Measurements from ENCODE around the gene FAM180B.
"Not testable (repeated sequence)": the region's sequence is repeated elsewhere in the genome, so short reads cannot be mapped to it uniquely, and the experiment has no call there.

Gene FAM180B, protein sequence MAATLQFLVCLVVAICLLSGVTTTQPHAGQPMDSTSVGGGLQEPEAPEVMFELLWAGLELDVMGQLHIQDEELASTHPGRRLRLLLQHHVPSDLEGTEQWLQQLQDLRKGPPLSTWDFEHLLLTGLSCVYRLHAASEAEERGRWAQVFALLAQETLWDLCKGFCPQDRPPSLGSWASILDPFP

DNA sequence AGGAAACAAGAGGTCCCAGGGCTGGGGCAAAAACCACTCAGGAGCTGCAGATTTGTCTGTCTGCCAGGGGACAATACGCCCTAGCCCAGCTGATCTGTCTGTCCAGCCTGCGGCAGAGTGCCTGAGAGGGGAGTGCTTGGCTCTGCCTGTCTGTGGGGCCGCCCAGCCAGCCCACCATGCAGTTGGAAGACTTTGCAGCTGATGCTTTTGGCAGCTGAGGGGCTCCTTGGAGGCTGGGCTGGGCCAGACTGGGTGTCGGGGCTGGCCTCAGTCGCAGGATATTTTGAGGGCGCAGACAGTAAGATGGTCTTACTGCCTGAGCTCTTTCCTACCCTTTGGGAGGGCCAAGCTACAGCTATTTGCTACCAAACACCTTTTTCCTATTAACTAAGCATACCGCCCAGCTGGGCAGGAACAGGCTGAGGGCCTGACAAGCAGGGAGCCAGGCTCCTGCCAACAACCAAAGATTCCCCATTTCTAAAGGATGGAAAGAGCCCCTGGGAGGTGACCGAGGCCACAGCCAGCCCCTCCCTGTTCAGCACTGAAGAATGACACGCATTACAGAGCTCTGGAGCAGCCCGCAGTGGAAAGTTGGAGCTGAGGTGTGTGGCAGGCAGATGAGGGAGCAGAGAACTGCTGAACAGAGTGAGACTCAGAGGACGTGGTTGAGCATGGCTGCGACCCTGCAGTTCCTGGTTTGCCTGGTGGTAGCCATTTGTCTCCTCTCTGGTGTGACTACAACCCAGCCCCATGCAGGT, at the start of gene FAM180B:
Gene FAM180B, plus strand, starts transcription at position 581 of the 758 bp plus-strand sequence. Its CDS starts 91 bp downstream, at position 672.
- no peak for DNase-seq (ENCODE audit: low read depth)

DNA sequence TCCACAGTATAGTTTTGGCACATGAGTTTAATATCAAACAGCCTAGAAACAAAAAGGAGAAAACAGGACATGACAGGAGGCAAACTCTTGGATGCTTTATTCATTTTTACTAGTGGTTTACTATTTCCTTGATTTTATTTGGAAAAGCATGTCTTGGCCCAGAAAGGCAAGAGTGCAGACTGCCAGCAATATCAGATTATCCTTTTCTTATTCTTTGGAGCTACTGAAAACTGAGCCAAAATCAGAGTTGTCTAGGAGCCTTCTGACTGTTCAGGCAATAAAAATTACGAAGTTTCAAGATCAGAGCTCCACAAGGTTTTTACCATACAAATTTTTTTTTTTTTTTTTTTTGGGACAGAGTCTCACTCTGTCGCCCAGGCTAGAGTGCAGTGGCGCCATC, 49.6 kb upstream of the FAM180B start:
- DNase-seq (ENCODE audit: low read depth): no peak

DNA sequence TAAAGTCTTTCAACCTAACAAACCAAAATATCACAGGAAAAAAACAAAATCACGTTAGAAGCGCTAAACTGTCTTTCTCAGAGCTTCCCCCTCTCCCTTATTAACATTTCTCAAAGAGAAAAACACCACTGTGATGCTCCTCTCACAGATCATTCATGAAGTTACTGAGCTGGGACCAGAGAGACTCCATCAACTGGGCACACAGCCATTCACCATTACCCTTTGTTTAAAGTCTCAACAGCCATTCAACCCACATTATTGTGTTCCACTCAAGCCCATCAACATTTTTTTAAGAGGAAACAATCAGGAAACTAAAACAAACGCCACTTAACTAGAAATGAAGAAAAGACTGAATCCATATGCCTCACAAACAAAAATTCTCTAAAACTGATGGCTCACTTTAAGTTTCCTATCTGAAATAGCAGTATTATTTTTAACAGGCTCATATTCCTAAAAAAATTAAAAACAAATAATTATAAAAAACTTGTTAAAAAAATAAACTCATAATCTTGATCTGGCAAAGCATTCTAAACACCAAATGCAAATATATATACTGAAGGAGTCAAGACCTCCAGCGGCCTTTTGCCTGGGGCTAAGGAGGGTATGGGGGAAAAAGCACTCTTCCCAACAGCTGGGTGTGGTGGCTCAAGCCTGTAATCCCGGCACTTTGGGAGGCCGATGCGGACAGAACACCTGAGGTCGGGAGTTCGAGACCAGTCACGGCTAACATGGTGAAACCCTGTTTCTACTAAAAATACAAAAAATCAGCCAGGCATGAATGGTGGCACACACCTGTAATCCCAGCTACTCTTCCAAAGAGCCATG, 47.5 kb upstream of the FAM180B start:
- no peak for DNase-seq (ENCODE audit: low read depth)

DNA sequence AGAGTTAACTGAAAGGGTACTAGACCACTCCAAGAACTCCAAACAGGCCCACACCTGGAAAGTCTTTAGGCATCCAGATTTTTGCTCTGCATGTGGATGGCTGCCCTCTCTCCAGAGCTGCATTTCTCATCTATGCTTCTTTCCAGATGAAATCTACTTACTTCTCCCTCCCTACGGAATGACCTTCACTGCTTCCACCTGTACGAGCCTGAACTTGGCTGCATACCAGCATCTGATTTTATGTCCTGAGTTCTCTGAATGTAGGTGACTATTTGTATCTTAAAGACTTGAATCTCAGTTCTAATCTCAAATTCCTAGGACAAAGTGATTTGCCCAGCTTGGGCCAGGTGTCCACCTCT, 46.8 kb upstream of the FAM180B start:
- DNase-seq (ENCODE audit: low read depth): no peak

DNA sequence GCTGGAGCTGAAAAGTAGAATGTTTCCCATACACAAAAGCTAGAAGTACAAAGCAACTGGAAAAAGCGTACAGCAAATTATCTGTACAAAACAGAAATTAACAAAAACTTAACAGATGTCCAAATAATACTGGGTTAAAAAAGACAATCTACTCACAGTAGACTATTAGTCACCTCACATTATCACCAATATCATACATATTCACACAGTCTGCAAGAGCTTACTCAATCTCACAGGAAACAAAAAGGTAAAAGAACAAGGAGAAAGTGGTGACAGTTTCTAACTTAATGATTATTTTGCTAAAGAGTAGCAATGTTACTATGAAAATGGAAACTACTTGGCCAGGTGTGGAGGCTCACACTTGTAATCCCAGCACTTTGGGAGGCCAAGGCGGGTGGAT, 45.4 kb upstream of the FAM180B start:
- no peak for DNase-seq (ENCODE audit: low read depth)

DNA sequence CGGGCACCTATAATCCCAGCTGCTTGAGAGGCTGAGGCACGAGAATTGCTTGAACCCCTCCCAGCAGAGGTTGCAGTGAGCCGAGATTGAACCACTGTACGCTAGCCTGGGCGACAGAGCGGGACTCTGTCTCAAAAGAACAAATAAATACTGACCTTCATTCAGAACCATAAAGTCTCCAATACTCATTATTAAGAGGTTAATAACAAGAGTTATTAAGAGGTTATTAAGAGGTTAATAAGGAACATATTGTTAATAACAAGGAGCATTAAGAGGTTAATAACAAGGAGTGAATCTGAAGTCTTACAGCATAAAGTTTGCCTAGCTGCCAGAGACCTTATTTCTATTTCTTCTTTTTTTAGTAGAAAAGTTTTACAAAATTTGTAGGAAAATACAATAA, 41.2 kb upstream of the FAM180B start:
- no peak for DNase-seq (ENCODE audit: low read depth)

DNA sequence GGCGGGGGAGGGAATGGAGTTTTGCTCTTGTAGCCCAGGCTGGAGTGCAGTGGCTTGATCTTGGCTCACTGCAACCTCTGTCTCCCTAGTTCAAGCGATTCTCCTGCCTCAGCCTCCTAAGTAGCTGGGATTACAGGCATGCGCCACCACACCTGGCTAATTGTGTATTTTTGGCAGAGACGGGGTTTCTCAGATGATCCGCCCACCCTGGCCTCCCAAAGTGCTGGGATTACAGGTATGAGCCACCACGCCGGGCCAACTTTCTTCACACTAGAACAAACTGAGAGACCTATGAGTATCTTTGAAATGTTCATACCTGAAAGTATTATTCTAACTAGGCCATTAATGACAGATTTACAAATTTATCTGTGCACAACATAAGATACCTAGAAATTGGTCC, 40.2 kb upstream of the FAM180B start:
- DNase-seq (ENCODE audit: low read depth): not testable (repeated sequence)

DNA sequence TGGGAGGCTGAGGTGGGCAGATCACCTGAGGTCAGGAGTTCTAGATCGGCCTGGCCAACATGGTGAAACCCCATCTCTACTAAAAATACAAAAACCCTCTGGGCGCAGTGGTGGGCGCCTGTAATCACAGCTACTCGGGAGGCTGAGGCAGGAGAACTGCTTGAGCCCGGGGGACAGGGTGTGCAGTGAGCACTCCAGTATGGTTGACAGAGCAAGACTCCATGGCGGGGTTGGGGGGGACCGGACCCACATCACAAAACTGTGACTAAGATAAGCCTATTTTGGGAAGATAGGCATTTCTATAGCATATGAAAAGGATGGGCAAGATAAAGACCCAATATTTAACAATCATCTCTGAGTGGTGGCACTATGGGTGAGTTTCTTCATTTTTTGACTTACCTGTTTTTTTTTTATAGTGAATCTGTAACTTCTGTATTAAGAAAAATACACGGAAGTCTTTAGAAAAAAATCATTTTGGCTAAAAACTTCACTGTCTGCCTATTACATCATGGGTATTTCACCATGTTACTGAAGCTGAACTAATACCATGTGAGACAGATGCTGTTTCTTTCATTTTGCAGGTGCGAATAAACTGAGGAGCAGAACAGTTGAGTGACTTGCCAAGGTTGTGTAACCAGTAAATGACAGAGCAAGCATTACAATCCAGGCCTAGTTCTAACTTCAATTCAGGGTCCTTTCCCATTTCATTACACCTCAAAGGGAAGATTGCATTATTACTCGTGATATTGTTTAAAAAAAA, 36.0 kb upstream of the FAM180B start:
- DNase-seq (ENCODE audit: low read depth): no peak

DNA sequence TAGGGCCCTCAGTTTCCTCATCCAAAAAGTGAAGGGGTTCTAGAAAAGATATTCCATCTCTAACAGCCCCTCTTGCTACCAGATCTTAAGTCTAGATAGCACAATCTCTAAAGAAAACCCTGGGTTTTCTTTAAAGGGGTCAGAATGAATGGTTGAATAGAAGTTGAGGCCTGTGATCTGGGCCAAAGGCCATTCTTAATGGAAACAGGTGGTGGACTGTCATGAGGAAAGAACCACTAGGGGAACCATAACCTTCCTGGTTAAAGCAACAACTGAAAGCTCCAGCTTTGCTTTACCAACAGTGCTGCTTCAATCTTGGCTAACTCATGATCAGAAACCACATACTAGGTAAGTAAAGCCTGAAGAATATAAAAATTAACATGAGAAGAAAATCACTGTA, 35.4 kb upstream of the FAM180B start:
- no peak for DNase-seq (ENCODE audit: low read depth)

DNA sequence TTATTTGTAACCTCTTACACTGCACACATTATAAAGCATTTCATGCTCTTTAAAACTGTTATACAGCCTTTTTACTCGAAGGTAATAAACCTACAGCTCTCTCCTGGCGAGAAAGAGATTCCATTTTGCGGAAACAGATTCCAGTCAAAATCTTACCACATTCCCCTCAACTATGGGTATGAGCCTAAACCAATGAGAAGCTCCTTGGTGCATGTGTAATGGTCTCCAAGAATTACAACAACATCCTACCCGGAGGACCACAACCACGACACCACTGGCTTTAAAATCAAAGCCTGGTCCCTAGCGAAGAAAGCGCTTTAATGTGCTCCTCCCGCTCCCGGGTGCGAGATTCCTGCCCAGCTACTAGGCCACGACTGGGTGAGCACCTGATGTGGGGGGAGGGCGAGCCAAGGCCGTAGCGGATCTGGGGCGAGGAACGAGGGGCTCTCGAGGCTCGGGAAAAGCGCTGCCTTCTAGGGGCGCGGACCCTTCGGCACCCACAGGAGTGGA, 34.4 kb upstream of the FAM180B start:
- DNase-seq (ENCODE audit: low read depth): no peak

DNA sequence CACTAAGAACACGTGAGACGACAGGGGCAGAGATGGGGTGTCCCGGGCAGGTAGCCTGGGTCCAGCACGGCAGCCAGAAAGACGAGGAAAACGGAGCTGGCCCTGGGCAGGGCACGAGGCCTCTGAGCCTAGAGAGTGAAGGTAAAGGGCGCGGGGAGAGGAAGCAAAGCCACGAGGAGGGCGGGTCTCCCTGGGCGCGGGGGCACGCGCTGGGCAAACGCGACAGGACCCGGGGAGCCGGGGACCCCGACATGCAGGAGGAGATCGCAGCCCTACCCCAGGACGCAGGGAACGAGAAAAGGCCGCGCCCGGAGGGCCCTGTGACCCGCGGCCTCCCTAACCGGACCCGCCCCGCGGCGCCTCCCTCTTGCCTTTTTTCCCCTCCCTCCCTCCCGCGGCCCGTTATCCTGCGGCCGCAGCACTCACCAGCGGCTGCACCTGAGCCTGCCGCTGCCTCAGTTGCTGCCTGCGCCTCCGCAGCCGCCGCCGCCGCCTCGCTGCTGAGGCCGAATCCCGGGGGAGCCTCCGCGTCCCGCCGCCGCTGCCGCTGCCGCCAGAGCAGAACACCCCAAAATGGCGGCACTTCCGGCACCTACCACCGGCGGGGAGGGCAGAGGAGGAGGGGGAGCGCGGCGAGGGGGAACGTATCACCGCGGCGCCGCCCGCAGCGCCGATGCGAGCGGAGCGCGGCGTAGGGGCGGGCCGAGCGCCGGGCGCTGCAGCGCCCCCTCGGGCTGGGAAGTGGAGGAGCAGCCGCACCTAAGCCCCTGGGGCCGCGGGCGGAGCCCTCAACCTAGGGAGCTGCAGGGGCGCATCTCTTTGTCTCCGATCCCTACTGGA, 33.7 kb upstream of the FAM180B start, which contains the start of gene CELF1:
Gene CELF1, minus strand, starts transcription at position 567 of the 840 bp plus-strand sequence. CDS start 53,609 bp downstream, outside the sequence.
- no peak for DNase-seq (ENCODE audit: low read depth)

DNA sequence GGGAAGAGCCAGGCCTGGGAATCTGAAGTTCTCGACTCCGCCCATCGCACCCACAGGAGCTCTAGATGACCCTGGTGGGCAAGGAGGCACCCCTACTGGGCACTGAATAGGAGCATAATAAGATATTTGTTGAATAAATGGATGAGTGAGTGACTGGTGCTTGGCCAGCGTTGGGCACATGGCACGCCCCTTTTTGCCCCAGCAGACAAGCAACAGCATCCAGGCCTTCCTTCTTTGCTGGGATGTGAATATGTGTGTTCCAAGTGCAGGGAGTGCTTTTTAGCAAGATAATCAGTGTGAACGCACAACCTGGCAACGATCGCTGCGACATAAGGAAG, 33.1 kb upstream of the FAM180B start:
- no peak for DNase-seq (ENCODE audit: low read depth)

DNA sequence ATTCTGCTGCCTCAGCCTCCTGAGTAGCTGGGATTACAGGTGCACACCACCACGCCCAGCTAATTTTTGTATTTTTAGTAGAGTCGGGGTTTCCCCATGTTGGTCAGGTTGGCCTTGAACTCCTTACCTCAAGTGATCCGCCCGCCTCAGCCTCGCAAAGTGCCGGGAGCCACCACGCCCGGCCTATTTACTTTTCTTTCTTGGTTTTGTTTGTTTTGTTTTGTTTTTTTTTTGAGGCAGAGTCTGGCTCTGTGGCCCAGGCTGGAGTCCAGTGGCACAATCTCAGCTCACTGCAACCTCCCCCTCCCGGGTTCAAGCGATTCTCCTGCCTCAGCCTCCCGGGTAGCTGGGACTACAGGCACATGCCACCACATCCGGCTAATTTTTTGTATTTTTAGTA, 29.5 kb upstream of the FAM180B start:
- not testable (repeated sequence) for DNase-seq (ENCODE audit: low read depth)

DNA sequence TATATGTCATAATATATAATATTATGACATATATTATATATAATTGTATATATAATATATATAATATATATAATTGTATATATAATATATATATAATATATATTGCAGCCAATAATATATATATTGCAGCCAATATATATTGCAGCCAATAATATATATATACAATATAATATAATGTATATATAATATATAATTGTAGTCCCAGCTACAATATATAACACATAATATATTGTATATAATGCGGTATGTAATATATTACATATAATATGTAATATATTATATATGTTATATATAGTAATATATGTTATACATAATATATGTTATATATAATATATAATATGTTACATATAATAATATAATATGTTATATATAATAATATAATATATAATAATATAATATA, 27.8 kb upstream of the FAM180B start:
- DNase-seq (ENCODE audit: low read depth): no peak

DNA sequence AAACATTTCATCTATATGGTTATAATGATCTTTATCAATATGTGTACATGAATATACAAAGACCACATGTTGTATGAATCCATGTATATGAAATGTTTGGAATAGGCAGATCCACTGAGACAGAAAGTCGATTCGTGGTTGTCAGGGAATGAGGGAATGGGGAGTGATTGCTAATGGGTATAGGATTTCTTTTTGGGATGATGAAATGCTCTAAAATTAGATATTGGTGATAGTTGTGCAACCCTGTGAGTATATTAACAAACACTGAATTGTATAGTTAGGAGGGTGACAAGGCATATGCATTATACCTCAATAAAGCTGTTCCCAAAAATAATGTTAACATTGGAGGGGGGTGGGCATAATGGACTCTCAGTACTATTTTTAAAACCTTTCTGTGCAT, 26.1 kb upstream of the FAM180B start:
- DNase-seq (ENCODE audit: low read depth): no peak

DNA sequence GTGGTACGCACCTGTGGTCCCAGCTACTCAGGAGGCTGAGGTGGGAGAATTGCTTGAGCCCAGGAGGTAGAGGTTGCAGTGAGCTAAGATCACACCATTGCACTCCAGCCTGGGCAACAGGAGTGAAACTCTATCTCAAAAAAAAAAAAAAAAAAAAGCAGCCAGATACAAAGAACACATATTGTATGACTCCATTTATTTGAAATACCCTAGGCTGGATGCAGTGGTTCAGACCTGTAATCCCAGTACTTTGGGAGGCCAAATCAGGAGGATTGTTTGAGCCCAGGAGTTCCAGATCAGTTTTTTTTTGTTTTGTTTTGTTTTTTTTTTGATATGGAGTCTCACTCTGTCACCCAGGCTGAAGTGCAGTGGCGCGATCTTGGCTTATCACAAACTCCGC, 24.1 kb upstream of the FAM180B start:
- not testable (repeated sequence) for DNase-seq (ENCODE audit: low read depth)

DNA sequence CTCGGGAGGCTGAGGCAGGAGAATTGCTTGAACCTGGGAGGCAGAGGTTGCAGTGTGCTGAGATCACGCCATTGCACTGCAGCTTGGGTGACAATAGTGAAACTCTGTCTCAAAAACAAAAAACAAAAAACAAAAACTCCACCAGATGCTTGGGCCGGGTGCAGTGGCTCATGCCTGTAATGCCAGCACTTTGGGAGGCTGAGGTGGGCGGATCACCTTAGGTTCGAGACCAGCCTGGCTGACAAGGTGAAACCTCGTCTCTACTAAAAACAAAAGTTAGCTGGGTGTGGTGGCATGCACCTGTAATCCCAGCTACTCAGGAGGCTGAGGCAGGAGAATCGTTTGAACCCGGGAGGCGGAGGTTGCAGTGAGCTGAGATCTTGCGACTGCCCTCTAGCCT, 22.1 kb upstream of the FAM180B start:
- DNase-seq (ENCODE audit: low read depth): not testable (repeated sequence)

DNA sequence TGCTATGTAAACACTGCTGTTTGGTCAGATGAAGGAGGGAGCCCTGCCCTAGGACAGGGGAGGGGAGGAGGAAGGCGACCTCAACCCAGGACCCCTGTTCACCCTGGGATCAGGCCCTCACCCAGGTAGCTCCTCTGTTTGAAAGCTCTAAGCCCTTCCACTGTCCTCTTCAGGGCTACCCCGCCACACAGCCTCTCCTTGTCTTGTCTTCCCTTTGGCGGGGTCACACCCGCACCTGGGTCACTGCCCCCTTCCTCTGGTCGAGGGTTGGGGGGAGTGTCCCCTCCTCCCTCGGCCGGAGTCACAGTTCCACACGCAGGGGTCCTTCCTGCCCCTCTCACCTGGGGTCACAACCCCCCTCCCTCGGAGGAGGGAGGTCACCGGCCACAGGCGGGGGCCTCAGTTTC, 21.5 kb upstream of the FAM180B start:
- DNase-seq (ENCODE audit: low read depth): no peak

DNA sequence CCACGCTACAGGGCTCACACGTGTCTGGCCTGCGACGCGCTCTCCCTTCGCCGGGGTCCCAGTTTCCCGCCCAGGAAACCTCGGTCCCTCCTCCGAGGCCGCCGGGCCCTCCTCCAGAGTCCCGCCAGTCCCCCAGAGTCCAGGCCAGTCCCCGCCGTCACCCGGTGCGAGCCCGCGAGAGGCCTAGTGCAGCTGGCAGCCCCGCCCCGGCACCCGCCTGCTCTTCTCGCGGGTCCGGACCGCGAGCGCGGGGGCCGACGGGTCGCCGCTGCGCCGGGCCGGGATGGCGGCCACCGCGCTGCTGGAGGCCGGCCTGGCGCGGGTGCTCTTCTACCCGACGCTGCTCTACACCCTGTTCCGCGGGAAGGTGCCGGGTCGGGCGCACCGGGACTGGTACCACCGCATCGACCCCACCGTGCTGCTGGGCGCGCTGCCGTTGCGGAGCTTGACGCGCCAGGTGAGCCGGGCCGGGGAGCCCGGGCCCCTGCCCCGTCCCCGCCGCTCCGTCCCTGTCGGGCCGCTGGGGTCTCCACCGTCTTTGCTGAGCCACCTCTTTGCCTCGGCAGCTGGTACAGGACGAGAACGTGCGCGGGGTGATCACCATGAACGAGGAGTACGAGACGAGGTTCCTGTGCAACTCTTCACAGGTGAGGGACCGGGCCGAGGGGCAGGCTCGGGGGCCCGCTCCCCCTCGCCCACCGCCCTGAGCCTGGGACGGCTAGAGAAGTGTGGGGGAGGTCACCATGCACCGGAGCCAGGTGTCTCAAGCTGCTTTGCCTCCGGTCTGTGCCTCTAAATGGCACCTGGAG, 20.9 kb upstream of the FAM180B start, which contains the start of gene PTPMT1:
Gene PTPMT1, plus strand, starts transcription at position 260 of the 809 bp plus-strand sequence. Its CDS starts 24 bp downstream, at position 284.
- DNase-seq (ENCODE audit: low read depth): no peak

DNA sequence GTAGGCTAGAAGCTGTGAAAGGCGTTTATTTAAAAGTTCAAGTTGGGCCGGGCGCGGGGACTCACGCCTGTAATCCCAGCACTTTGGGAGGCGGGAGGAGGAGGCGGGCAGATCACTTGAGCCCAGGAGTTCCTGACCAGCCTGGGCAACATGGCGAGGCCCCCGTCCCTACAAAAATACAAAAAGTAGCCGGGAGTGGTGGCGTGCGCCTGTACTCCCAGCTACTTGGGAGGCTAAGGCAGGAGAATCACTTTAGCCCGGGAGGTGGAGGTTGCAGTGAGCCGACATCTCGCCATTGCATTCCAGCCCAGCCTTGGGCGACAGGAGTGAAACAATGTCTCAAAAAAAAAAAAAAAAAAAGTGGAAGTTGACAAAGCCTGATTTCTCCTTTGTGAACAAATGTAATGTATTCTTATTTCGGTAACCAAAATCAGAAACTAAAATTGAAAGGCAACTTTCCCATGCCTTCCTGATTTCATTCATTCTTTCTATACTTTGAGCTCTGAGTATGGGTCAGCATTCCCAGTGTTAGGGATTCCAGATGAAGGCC, 20.3 kb upstream of the FAM180B start:
- DNase-seq (ENCODE audit: low read depth): no peak
